ENCODE measurements around the gene ACTC1.

DNA sequence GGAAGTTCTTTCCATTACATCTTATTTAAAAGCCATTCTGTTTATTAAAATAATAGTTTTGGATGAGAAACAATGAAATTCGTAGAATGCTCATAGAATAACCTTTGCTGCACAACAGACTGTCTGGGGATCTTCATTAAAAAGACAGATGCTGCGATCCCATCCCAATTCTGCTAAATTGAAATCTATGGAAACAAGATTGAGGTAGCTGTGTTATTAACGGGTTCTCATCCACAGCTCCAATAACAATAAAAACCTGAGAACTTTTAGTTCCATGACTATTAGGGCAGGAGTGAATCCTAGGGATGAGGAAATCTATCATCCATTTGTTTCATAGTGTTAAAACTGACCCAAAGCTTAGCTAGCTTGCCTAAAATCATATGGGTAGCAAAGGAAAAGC lies 38.1 kb downstream of the ACTC1 start:
- TF ChIP-seq POLR2AphosphoS5 (IDR thresholded peaks at IDR 0.05): no peak
- TF ChIP-seq, protein P1, sequence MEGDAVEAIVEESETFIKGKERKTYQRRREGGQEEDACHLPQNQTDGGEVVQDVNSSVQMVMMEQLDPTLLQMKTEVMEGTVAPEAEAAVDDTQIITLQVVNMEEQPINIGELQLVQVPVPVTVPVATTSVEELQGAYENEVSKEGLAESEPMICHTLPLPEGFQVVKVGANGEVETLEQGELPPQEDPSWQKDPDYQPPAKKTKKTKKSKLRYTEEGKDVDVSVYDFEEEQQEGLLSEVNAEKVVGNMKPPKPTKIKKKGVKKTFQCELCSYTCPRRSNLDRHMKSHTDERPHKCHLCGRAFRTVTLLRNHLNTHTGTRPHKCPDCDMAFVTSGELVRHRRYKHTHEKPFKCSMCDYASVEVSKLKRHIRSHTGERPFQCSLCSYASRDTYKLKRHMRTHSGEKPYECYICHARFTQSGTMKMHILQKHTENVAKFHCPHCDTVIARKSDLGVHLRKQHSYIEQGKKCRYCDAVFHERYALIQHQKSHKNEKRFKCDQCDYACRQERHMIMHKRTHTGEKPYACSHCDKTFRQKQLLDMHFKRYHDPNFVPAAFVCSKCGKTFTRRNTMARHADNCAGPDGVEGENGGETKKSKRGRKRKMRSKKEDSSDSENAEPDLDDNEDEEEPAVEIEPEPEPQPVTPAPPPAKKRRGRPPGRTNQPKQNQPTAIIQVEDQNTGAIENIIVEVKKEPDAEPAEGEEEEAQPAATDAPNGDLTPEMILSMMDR (IDR thresholded peaks at IDR 0.05): no peak
